CD4-positive, CD25-positive, alpha-beta regulatory T cell (primary cell): ENCODE results near the gene CREBBP. TPM values are rescaled to one million over a fixed set of nuclear protein-coding genes. Genes with fewer than 3 reads are reported as not detected.

Experiments used
- ATAC-seq, 2 donors: fragments of 150-1000 bp; cut with Tn5 transposase; one replicate each; pipeline ENCODE4 v1.10.0; 2021; ENCODE audit warnings: low read depth in 2 of 2, moderate number of reproducible peaks in 2 of 2, moderate library complexity in 1 of 2
- DNase-seq, 3 donors: peaks; one replicate each; pipeline versions ENCODE4 v3.0.0 to v3.0.0-alpha.2; 2012 to 2022; ENCODE audit warnings: mixed read lengths in 1 of 3
- H3K27ac ChIP-seq: one replicate; pipeline ENCODE4 v1.7.0; 2013; ENCODE audit warnings: mild to moderate bottlenecking, low read length; ENCODE audit not compliant: insufficient read depth, poor library complexity, severe bottlenecking
- H3K27me3 ChIP-seq: one replicate; pipeline ENCODE4 v1.7.0; 2013; ENCODE audit warnings: low read length; ENCODE audit not compliant: control insufficient read depth, insufficient read depth
- H3K36me3 ChIP-seq: one replicate; pipeline ENCODE4 v1.7.0; 2013; ENCODE audit warnings: mild to moderate bottlenecking, low read length, moderate library complexity; ENCODE audit not compliant: control insufficient read depth, insufficient read depth
- H3K4me1 ChIP-seq: 2 replicates; pipeline ENCODE4 v1.7.0; 2013; ENCODE audit warnings: mild to moderate bottlenecking, low read length; ENCODE audit not compliant: insufficient read depth, control insufficient read depth, poor library complexity, severe bottlenecking
- H3K4me3 ChIP-seq: one replicate; pipeline ENCODE4 v1.7.0; 2013; ENCODE audit warnings: low read depth, mild to moderate bottlenecking, low read length, moderate library complexity
- H3K9me3 ChIP-seq, 2 experiments: 1 replicate in 1 of 2; 2 replicates in 1 of 2; pipeline ENCODE4 v1.7.0; 2013; ENCODE audit warnings: low read length in 2 of 2, mild to moderate bottlenecking in 1 of 2, moderate library complexity in 1 of 2; ENCODE audit not compliant: control insufficient read depth in 2 of 2
- H3K27ac Mint-ChIP-seq, 3 donors: one replicate each; pipeline ENCODE4 v1.8.0; 2020 to 2022; ENCODE audit warnings: mild to moderate bottlenecking in 3 of 3, mixed read lengths in 3 of 3, moderate library complexity in 2 of 3
- H3K27me3 Mint-ChIP-seq: one replicate; pipeline ENCODE4 v1.8.0; 2022; ENCODE audit warnings: mild to moderate bottlenecking, mixed read lengths
- H3K36me3 Mint-ChIP-seq: one replicate; pipeline ENCODE4 v1.8.0; 2020; ENCODE audit warnings: mixed read lengths
- H3K4me1 Mint-ChIP-seq, 4 donors: one replicate each; pipeline ENCODE4 v1.8.0; 2020 to 2022; ENCODE audit warnings: mixed read lengths in 4 of 4, mild to moderate bottlenecking in 1 of 4
- H3K4me3 Mint-ChIP-seq, 4 donors: one replicate each; pipeline ENCODE4 v1.8.0; 2020 to 2022; ENCODE audit warnings: mild to moderate bottlenecking in 4 of 4, mixed read lengths in 4 of 4, moderate library complexity in 3 of 4
- H3K9me3 Mint-ChIP-seq, 7 donors: one replicate each; pipeline ENCODE4 v1.8.0; 2020 to 2022; ENCODE audit warnings: mixed read lengths in 7 of 7, mild to moderate bottlenecking in 3 of 7, moderate library complexity in 2 of 7
- polyA plus RNA-seq, 4 donors: library from polyadenylated mRNA; unstranded; fragments of 300-500 nt; fragmentation: Illumina TruSeq; gene quantifications; one replicate each; pipeline ENCODE4 v1.2.3, GENCODE V29; 2021
- total RNA-seq: library from RNA; stranded (reverse); gene quantifications from one replicate; pipeline ENCODE4 v1.2.3, GENCODE V29; 2022

The CREBBP gene
- total and polyA plus RNA-seq, 5 donors from 2014 or later, result 3.3 to 192 (median 4.1) TPM

- no peaks in the 10 kb centered on the region for H3K27me3 ChIP-seq
- DNase-seq (no peak), ATAC-seq (no peak)
- no peaks in the 10 kb centered on the region for H3K4me1 ChIP-seq
- no peaks in the 10 kb centered on the region for H3K9me3 ChIP-seq
- Mint-ChIP-seq H3K27ac (no peak overlapping the region), H3K27me3 (no peaks in the 10 kb centered on the region), H3K9me3 (no peaks in the 10 kb centered on the region), H3K4me1 (peaks cover 3 to 11% (median 5%) of the 10 kb centered on the region in 4 donors), H3K4me3 (no peak overlapping the region), H3K36me3 (no peaks in the 10 kb centered on the region)
- H3K27ac ChIP-seq, result no peak overlapping the region
- peaks cover 3% of the 10 kb centered on the region for H3K36me3 ChIP-seq
- H3K4me3 ChIP-seq, result no peak overlapping the region
These were observed 178.4 kb downstream of the CREBBP start for GRCh38 chr16:3702082-3702481.

GRCh38 chr16:3701531-3701930 is 179.0 kb downstream of the CREBBP start:
- Mint-ChIP-seq H3K27me3 (no peaks in the 10 kb centered on the region), H3K36me3 (no peaks in the 10 kb centered on the region), H3K4me1 (peaks cover 3 to 11% (median 5%) of the 10 kb centered on the region in 4 donors), H3K9me3 (no peaks in the 10 kb centered on the region), H3K27ac (no peak overlapping the region), H3K4me3 (no peak overlapping the region)
- ATAC-seq, result no peak
- Histone ChIP-seq H3K27ac (no peak overlapping the region), H3K27me3 (no peaks in the 10 kb centered on the region), H3K36me3 (peaks cover 3% of the 10 kb centered on the region), H3K4me3 (no peak overlapping the region), H3K9me3 (no peaks in the 10 kb centered on the region), H3K4me1 (no peaks in the 10 kb centered on the region)
- no peak for DNase-seq

GRCh38 chr16:3698941-3699340 is 181.6 kb downstream of the CREBBP start:
- H3K27ac ChIP-seq, result no peak overlapping the region
- H3K9me3 ChIP-seq, result no peaks in the 10 kb centered on the region
- no peaks in the 10 kb centered on the region for H3K27me3 ChIP-seq
- H3K36me3 ChIP-seq, result peaks cover 3% of the 10 kb centered on the region
- Mint-ChIP-seq H3K4me3 (no peak overlapping the region), H3K27ac (no peak overlapping the region), H3K27me3 (no peaks in the 10 kb centered on the region), H3K36me3 (peaks cover 4% of the 10 kb centered on the region), H3K9me3 (no peaks in the 10 kb centered on the region), H3K4me1 (peaks cover 0 to 11% (median 1%) of the 10 kb centered on the region in 4 donors)
- H3K4me3 ChIP-seq, result no peak overlapping the region
- ATAC-seq (no peak), DNase-seq (no peak)
- H3K4me1 ChIP-seq, result no peaks in the 10 kb centered on the region

GRCh38 chr16:3696425-3697218 is 183.9 kb downstream of the CREBBP start:
- Mint-ChIP-seq H3K27ac (no peak overlapping the region), H3K9me3 (no peaks in the 10 kb centered on the region), H3K36me3 (peaks cover 4% of the 10 kb centered on the region), H3K27me3 (no peaks in the 10 kb centered on the region), H3K4me1 (peaks cover 0 to 10% (median 1%) of the 10 kb centered on the region in 4 donors), H3K4me3 (no peak overlapping the region)
- DNase-seq (no peak), ATAC-seq (no peak)
- no peaks in the 10 kb centered on the region for H3K36me3 ChIP-seq
- H3K4me3 ChIP-seq, result no peak overlapping the region
- no peaks in the 10 kb centered on the region for H3K9me3 ChIP-seq
- no peaks in the 10 kb centered on the region for H3K4me1 ChIP-seq
- H3K27ac ChIP-seq, result no peak overlapping the region
- no peaks in the 10 kb centered on the region for H3K27me3 ChIP-seq

GRCh38 chr16:3695610-3696369 is 184.7 kb downstream of the CREBBP start:
- Mint-ChIP-seq H3K9me3 (no peaks in the 10 kb centered on the region), H3K4me1 (peaks cover 0 to 7% (median 2%) of the 10 kb centered on the region in 4 donors), H3K4me3 (no peak overlapping the region), H3K27me3 (no peaks in the 10 kb centered on the region), H3K27ac (peak overlapping the region in 1 of 3 donors; percentile 65), H3K36me3 (peaks cover 4% of the 10 kb centered on the region)
- no peak for DNase-seq
- ATAC-seq, result no peak
- Histone ChIP-seq H3K36me3 (no peaks in the 10 kb centered on the region), H3K27ac (no peak overlapping the region), H3K27me3 (no peaks in the 10 kb centered on the region), H3K4me1 (no peaks in the 10 kb centered on the region), H3K9me3 (no peaks in the 10 kb centered on the region), H3K4me3 (no peak overlapping the region)

GRCh38 chr16:3694051-3694450 is 186.5 kb downstream of the CREBBP start:
- H3K4me1 ChIP-seq, result peaks cover 5% of the 10 kb centered on the region
- Mint-ChIP-seq H3K27ac (peak overlapping the region in 1 of 3 donors; percentile 65), H3K9me3 (no peaks in the 10 kb centered on the region), H3K4me3 (no peak overlapping the region), H3K36me3 (peaks cover 10% of the 10 kb centered on the region), H3K4me1 (peaks cover 7 to 11% (median 9%) of the 10 kb centered on the region in 4 donors), H3K27me3 (no peaks in the 10 kb centered on the region)
- no peaks in the 10 kb centered on the region for H3K27me3 ChIP-seq
- H3K4me3 ChIP-seq, result no peak overlapping the region
- no peaks in the 10 kb centered on the region for H3K36me3 ChIP-seq
- ATAC-seq (no peak), DNase-seq (no peak)
- H3K27ac ChIP-seq, result no peak overlapping the region
- no peaks in the 10 kb centered on the region for H3K9me3 ChIP-seq

GRCh38 chr16:3691761-3692160 is 188.8 kb downstream of the CREBBP start:
- Histone ChIP-seq H3K27me3 (no peaks in the 10 kb centered on the region), H3K36me3 (peaks cover 12% of the 10 kb centered on the region), H3K9me3 (no peaks in the 10 kb centered on the region), H3K4me1 (peaks cover 5% of the 10 kb centered on the region), H3K27ac (no peak overlapping the region), H3K4me3 (no peak overlapping the region)
- no peak for DNase-seq
- Mint-ChIP-seq H3K27me3 (no peaks in the 10 kb centered on the region), H3K4me3 (no peak overlapping the region), H3K27ac (no peak overlapping the region), H3K9me3 (no peaks in the 10 kb centered on the region), H3K4me1 (peaks cover 7 to 11% (median 9%) of the 10 kb centered on the region in 4 donors), H3K36me3 (peaks cover 17% of the 10 kb centered on the region)
- no peak for ATAC-seq
